ENCODE data around the gene HCAR3.

DNA sequence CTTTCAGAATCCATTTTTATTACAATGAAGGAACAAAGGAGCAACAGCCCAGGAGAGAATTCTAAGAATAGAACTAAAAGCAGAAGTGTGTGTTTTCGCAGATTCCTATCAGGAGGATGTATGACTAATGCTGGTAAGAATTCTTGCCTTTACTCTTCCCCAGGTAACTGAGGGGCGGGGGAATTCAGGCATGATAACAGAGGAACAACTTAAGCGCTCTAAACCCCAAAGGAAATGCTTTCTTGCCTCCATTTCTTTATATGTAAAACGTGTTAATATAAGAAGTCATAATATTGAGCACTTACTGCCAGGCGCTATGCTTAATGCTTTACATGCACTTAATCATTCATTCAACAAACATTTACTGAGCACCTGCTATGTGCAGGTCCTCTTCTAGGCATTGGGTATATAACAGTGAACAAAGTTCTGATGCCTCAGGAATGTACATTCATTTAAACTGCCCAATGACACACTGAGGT, 9.5 kb upstream of the HCAR3 start:
- no peak for TF ChIP-seq POLR2AphosphoS5 (IDR thresholded peaks at IDR 0.05; ENCODE audit: low read depth, low read length)
- no peak for TF ChIP-seq TAF1 (IDR thresholded peaks at IDR 0.05; ENCODE audit: low read depth, low read length)
- no peak for TF ChIP-seq POLR2A (IDR thresholded peaks at IDR 0.05; ENCODE audit: low read depth, low read length)
- no peak for TF ChIP-seq PAX5 (IDR thresholded peaks at IDR 0.05; ENCODE audit: insufficient read depth, low read length, severe bottlenecking)
- peak; percentile 96 for TF ChIP-seq SPI1 (IDR thresholded peaks at IDR 0.05; ENCODE audit: low read depth, low read length)
- no peak for TF ChIP-seq POU2F2 (IDR thresholded peaks at IDR 0.05; ENCODE audit: low read depth, low read length)

Data from GM12891 (cell line).